Neutrophil (primary cell): Measurements from ENCODE around the gene GGN.

Experiments
- H3K27ac ChIP-seq: fragments of 200-600 bp; sonication (generic); 2 replicates; pipeline ENCODE4 v1.5.1; 2016; ENCODE audit warnings: mild to moderate bottlenecking, moderate library complexity
- H3K27me3 ChIP-seq: fragments of 200-600 bp; sonication (generic); 2 replicates; pipeline ENCODE4 v1.6.0; 2016; ENCODE audit warnings: mild to moderate bottlenecking
- H3K36me3 ChIP-seq: fragments of 200-600 bp; sonication (generic); 2 replicates; pipeline ENCODE4 v1.5.1; 2017
- H3K4me1 ChIP-seq, 2 experiments: fragments of 200-600 bp in 1 of 2; sonication (generic) in 1 of 2; 1 replicate in 1 of 2; 2 replicates in 1 of 2; pipeline versions ENCODE4 v1.5.1 to v1.6.1; 2013 to 2016; ENCODE audit warnings: low read depth in 1 of 2, low read length in 1 of 2, mild to moderate bottlenecking in 1 of 2, moderate library complexity in 1 of 2; ENCODE audit not compliant: control insufficient read depth in 1 of 2, insufficient read depth in 1 of 2
- H3K4me3 ChIP-seq, 2 experiments: fragments of 200-600 bp in 1 of 2; sonication (generic) in 1 of 2; 1 replicate in 1 of 2; 2 replicates in 1 of 2; pipeline ENCODE4 v1.5.1; 2013 to 2016; ENCODE audit warnings: low read depth in 1 of 2, low read length in 1 of 2, mild to moderate bottlenecking in 1 of 2, moderate library complexity in 1 of 2
- H3K9me3 ChIP-seq: fragments of 200-600 bp; sonication (generic); 2 replicates; pipeline ENCODE4 v1.5.1; 2016
- CTCF ChIP-seq: fragments of 200-600 bp; sonication (generic); IDR thresholded peaks from 2 replicates; pipeline ENCODE4 v1.5.1; 2016; ENCODE audit warnings: antibody characterized with exemption

GGN gene

GRCh38 chr19:38377052-38377451 lies 10.8 kb downstream of the GGN start:
- peaks cover 49% of the 10 kb centered on the region for H3K36me3 ChIP-seq

GRCh38 chr19:38376576-38376975 lies 11.3 kb downstream of the GGN start:
- Histone ChIP-seq H3K9me3 (no peaks in the 10 kb centered on the region), H3K27me3 (peaks cover 11% of the 10 kb centered on the region), H3K4me1 (peaks cover 16% of the 10 kb centered on the region in 2 experiments), H3K4me3 (no peak overlapping the region), H3K36me3 (peaks cover 44% of the 10 kb centered on the region), H3K27ac (no peak overlapping the region)
- TF ChIP-seq CTCF = no peak

More at GRCh38 chr19:38377052-38377451, 10.8 kb downstream of the GGN start:
- no peak overlapping the region for H3K27ac ChIP-seq
- TF ChIP-seq CTCF = no peak
- H3K4me3 ChIP-seq = no peak overlapping the region
- H3K4me1 ChIP-seq = peaks cover 16% of the 10 kb centered on the region in 2 experiments
- no peaks in the 10 kb centered on the region for H3K9me3 ChIP-seq
- H3K27me3 ChIP-seq = peaks cover 6% of the 10 kb centered on the region

GRCh38 chr19:38375748-38376147 lies 12.1 kb downstream of the GGN start:
- no peak for TF ChIP-seq CTCF
- H3K4me1 ChIP-seq = peaks cover 16% of the 10 kb centered on the region in 2 experiments
- peak overlapping the region; percentile 96 for H3K27ac ChIP-seq
- peaks cover 36% of the 10 kb centered on the region for H3K36me3 ChIP-seq
- H3K27me3 ChIP-seq = peaks cover 11% of the 10 kb centered on the region
- H3K4me3 ChIP-seq = peak overlapping the region in 1 of 2 experiments; percentile 93
- no peaks in the 10 kb centered on the region for H3K9me3 ChIP-seq

GRCh38 chr19:38375098-38375493 lies 12.7 kb downstream of the GGN start:
- Histone ChIP-seq H3K27ac (peak overlapping the region; percentile 96), H3K36me3 (peaks cover 29% of the 10 kb centered on the region), H3K9me3 (no peaks in the 10 kb centered on the region), H3K4me3 (peak overlapping the region; percentile 93 to 98), H3K4me1 (peaks cover 16% of the 10 kb centered on the region in 2 experiments), H3K27me3 (peaks cover 14% of the 10 kb centered on the region)
- no peak for TF ChIP-seq CTCF

DNA sequence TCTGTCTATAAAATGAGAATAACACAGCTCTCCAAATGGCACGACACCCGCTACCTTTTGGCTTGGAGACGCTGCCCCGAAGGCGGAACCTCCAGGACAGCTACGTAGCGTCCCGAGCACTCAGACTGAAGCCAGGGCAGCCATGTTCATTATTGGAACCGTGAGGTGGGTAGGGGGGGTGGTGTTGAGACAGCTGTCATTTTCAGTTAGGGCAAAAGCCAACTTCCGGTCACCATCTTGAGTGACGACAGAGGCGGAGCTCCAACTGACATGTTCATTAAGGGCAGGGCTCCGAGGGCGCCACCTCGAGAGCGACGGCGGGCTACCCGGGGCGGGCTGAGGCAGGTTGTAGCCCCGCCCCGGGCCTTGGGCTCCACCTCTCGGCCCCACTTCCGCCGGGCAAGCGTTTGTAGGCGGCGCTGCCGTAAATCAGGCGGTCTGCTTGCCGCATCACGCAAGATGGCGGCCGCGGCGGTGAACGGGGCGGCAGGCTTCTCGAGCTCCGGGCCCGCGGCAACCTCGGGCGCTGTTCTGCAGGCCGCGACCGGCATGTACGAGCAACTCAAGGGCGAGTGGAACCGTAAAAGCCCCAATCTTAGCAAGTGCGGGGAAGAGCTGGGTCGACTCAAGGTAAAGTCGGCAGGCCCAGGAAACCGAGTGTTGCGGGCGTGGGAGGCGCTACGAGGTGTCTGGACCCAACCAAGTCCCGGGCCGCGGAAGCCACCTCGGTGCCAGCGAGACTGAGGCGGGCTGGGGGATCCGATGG lies 13.3 kb downstream of the GGN start, which contains the start of gene PSMD8:
TSS of gene PSMD8 (plus strand) at position 240 of the 766 bp plus-strand sequence. CDS start at position 271, 31 bp downstream.
- peaks cover 19% of the 10 kb centered on the region for H3K27me3 ChIP-seq
- H3K4me1 ChIP-seq = peaks cover 16% of the 10 kb centered on the region in 2 experiments
- H3K4me3 ChIP-seq = peak within 1 kb of the TSS; percentile 93 to 98
- peaks cover 24% of the 10 kb centered on the region for H3K36me3 ChIP-seq
- peak; percentile 75 for TF ChIP-seq CTCF
- no peaks in the 10 kb centered on the region for H3K9me3 ChIP-seq
- H3K27ac ChIP-seq = peak within 1 kb of the TSS; percentile 96
